ENCODE data around the gene PDZRN4.
"Not testable (repeated sequence)": the region's sequence is repeated elsewhere in the genome, so short reads cannot be mapped to it uniquely, and the experiment has no call there.

The PDZRN4 gene

DNA sequence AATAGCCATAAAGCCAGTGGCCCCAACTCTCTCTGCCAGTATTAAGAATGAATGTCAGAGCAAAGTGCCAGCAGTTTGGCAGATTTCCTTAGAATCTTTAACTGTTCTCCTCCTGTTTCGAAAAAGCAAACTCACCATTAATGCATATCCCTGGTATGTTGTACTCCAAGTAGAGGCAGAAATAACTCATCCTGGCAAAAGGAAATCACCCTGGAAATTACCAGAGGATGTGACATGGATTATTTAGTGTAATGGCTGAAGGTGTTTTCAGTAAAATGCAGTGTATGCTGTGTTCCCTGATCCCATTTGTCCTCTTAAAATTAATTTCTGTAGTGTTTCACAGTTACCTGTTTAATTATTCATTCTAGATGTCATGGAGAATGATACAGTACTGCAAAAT is 105.3 kb downstream of the PDZRN4 start:
- Mint-ChIP-seq H3K27me3 (no peaks in the 10 kb centered on the region), H3K9me3 (no peaks in the 10 kb centered on the region), H3K4me3 (no peak overlapping the region), H3K36me3 (ENCODE audit: insufficient read depth) (no peaks in the 10 kb centered on the region), H3K27ac (ENCODE audit: low read depth) (no peak overlapping the region), H3K4me1 (no peaks in the 10 kb centered on the region)
- DNase-seq (ENCODE audit: low spot score in 2 of 2) (no peak), ATAC-seq (replicated peaks; ENCODE audit: extremely low read depth, poor library complexity, severe bottlenecking) (no peak)

DNA sequence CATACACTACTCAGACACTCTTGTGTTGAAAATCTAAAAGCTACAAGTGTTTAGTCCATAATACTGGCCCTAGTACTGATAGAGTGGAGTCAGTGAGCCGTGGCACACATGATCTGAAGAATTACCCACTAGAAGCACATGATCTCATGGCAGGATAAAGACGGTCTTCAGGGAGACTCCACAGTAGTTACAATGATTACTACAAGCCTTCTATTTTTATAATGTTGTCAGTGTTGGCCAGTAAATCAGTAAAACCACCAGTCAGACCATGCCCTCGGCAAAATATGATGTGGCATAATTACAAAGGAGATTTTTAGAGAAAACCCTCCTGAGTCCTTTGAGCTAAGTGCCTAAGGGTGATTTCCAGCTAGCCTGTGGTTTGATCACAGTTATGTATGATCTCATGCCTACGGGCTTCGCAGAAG is 114.9 kb downstream of the PDZRN4 start:
- DNase-seq (ENCODE audit: low spot score in 2 of 2) (no peak), ATAC-seq (replicated peaks; ENCODE audit: extremely low read depth, poor library complexity, severe bottlenecking) (no peak)
- Mint-ChIP-seq H3K4me1 (no peaks in the 10 kb centered on the region), H3K27ac (ENCODE audit: low read depth) (no peak overlapping the region), H3K27me3 (no peaks in the 10 kb centered on the region), H3K36me3 (ENCODE audit: insufficient read depth) (peaks cover 1% of the 10 kb centered on the region), H3K9me3 (peaks cover 10% of the 10 kb centered on the region), H3K4me3 (no peak overlapping the region)

DNA sequence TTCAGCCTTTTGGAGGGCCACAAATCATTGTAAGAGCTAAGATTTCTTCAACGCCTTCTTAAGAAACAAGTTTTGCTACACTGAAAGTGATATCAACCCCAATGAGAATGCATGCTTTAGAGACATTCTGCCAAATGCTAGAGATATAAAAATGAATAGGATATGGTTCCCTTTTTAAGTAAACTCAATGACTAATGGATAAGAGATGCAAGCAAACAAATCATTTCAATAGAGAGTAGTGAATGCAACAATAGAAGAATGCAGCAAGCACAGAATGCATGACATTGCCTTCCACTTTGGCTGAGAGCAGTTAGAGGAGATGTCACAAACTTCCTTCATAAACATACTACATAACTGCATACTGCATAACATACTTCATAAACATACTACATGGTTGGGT is 116.4 kb downstream of the PDZRN4 start:
- H3K36me3 Mint-ChIP-seq (ENCODE audit: insufficient read depth): peaks cover 1% of the 10 kb centered on the region
- ATAC-seq (replicated peaks; ENCODE audit: extremely low read depth, poor library complexity, severe bottlenecking): no peak
- peaks cover 10% of the 10 kb centered on the region for H3K9me3 Mint-ChIP-seq
- no peaks in the 10 kb centered on the region for H3K4me1 Mint-ChIP-seq
- H3K27me3 Mint-ChIP-seq: no peaks in the 10 kb centered on the region
- DNase-seq (ENCODE audit: low spot score in 2 of 2): no peak
- no peak overlapping the region for H3K27ac Mint-ChIP-seq (ENCODE audit: low read depth)
- no peak overlapping the region for H3K4me3 Mint-ChIP-seq

DNA sequence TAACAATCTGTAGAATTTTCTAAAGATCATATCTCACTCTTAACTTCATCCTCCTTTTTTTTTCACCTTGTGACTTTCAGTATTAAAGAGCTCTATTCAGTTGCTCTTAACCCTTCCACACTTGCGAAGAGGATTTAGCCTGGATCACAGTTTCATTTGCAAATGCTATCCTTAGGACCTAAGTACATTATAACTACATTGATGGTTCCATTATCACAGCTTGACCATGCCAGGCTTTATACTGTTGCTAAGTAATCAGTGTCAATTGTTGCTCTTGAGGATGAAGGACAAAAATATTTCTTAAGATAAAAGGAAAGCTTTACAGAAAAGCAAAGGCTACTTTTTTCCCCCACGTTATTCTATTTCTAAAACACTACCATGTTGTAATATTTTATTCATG is 122.2 kb downstream of the PDZRN4 start:
- DNase-seq (ENCODE audit: low spot score in 2 of 2) (no peak), ATAC-seq (replicated peaks; ENCODE audit: extremely low read depth, poor library complexity, severe bottlenecking) (no peak)
- Mint-ChIP-seq H3K4me3 (no peak overlapping the region), H3K27me3 (no peaks in the 10 kb centered on the region), H3K27ac (ENCODE audit: low read depth) (no peak overlapping the region), H3K9me3 (peaks cover 5% of the 10 kb centered on the region), H3K4me1 (no peaks in the 10 kb centered on the region), H3K36me3 (ENCODE audit: insufficient read depth) (peaks cover 1% of the 10 kb centered on the region)

DNA sequence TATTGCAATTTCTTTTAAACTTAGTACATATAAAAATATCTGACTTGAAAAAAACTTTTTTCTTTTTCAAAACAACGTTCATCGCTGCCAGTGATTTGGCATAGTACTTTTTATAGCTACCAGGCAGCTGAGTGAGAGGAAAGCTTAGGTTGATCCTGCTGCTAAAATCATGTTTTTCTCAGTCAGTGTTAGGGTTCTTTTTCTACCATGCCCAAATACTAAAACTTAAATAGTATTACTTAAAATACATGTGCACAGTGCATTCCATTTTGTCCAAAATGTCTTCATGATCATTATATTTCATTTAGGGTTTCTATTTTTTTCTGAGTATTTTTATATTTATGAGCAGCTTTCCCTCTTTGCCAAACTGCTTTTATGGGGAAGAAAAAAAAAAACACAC is 123.8 kb downstream of the PDZRN4 start:
- no peak overlapping the region for H3K27ac Mint-ChIP-seq (ENCODE audit: low read depth)
- H3K4me3 Mint-ChIP-seq: no peak overlapping the region
- no peaks in the 10 kb centered on the region for H3K27me3 Mint-ChIP-seq
- H3K36me3 Mint-ChIP-seq (ENCODE audit: insufficient read depth): peaks cover 1% of the 10 kb centered on the region
- DNase-seq (ENCODE audit: low spot score in 2 of 2) (no peak), ATAC-seq (replicated peaks; ENCODE audit: extremely low read depth, poor library complexity, severe bottlenecking) (no peak)
- H3K9me3 Mint-ChIP-seq: peaks cover 5% of the 10 kb centered on the region
- H3K4me1 Mint-ChIP-seq: no peaks in the 10 kb centered on the region

DNA sequence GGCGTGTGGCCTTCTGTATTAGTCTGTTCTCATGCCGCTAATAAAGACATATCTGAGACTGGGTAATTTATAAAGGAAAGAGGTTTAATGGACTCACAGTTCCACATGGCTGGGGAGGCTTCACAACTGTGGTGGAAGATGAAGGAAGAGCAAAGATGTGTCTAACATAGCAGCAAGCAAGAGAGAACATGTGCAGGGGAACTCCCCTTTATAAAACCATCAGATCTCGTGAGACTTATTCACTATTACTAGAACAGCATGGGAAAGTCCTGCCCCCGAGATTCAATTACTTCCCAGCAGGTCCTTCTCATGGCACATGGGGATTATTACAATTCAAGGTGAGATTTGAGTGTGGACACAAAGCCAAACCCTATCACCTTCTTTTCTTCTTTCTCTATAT is 124.3 kb downstream of the PDZRN4 start:
- DNase-seq (ENCODE audit: low spot score in 2 of 2); ATAC-seq (replicated peaks; ENCODE audit: extremely low read depth, poor library complexity, severe bottlenecking); H3K4me3 Mint-ChIP-seq; H3K36me3 Mint-ChIP-seq (ENCODE audit: insufficient read depth); H3K27me3 Mint-ChIP-seq; H3K4me1 Mint-ChIP-seq; H3K27ac Mint-ChIP-seq (ENCODE audit: low read depth); H3K9me3 Mint-ChIP-seq: not testable (repeated sequence)

DNA sequence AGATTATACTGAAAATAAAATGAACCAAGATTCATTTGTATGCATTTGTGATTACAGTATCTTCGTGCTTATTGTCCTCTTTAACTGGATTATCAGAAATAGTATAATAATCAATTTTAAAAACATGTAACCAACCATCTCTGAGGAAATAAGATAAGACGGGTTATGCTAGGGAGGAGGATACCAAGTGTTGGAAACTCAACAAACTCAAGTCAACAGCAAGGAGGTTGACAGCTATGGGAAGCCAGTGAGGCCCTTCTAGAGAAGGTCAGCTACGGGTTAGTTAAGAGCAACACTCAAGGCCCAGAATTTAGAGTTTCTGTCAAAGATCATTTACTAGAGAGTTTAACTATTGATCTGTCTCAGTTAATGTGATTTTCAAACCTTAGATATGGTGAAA is 137.2 kb downstream of the PDZRN4 start:
- no peak overlapping the region for H3K27ac Mint-ChIP-seq (ENCODE audit: low read depth)

DNA sequence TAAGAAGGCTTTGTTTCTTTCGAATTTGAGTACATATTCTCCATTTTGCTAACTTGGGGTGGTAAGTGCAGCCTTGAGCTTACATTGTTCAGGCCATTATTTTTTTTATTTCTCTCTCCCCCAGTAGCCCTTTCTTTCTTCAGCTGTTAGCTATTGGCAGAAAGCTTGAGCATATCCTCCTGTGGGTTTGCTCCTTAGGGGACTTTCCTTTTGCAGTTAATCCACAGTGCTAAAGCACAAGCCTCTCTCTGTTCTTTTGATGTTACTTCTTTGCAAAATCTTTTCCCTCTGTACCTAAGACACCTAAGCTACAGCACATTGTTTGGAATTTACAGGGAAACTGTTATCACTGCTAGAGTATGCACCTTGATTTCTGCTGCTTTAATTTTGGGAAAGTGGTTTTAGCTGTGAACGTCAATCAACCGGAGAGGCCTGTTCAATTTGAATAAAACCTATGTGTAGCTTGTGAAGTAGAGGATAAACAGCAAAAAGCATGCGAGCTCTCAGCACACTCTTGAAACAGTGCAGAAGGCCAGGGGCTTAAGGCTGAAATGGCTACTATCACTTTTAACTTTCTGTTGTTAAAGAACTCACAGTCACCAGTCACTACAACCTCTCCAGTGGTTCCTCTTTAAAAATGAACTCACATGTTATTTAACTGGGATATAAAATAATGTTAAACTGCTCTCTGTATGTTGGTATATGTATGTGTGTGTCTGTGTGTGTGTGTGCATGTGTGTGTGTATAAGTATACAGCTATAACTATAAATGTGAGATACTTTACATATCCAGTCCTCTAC is 139.2 kb downstream of the PDZRN4 start:
- Mint-ChIP-seq H3K36me3 (ENCODE audit: insufficient read depth) (no peaks in the 10 kb centered on the region), H3K27me3 (no peaks in the 10 kb centered on the region), H3K4me3 (no peak overlapping the region), H3K9me3 (peaks cover 11% of the 10 kb centered on the region), H3K4me1 (no peaks in the 10 kb centered on the region), H3K27ac (ENCODE audit: low read depth) (no peak overlapping the region)
- DNase-seq (ENCODE audit: low spot score in 2 of 2) (no peak), ATAC-seq (replicated peaks; ENCODE audit: extremely low read depth, poor library complexity, severe bottlenecking) (no peak)

More for the DNA sequence above, 137.2 kb downstream of the PDZRN4 start:
- DNase-seq (ENCODE audit: low spot score in 2 of 2) (no peak), ATAC-seq (replicated peaks; ENCODE audit: extremely low read depth, poor library complexity, severe bottlenecking) (no peak)
- Mint-ChIP-seq H3K36me3 (ENCODE audit: insufficient read depth) (no peaks in the 10 kb centered on the region), H3K9me3 (no peaks in the 10 kb centered on the region), H3K4me3 (no peak overlapping the region), H3K4me1 (no peaks in the 10 kb centered on the region), H3K27me3 (no peaks in the 10 kb centered on the region)

DNA sequence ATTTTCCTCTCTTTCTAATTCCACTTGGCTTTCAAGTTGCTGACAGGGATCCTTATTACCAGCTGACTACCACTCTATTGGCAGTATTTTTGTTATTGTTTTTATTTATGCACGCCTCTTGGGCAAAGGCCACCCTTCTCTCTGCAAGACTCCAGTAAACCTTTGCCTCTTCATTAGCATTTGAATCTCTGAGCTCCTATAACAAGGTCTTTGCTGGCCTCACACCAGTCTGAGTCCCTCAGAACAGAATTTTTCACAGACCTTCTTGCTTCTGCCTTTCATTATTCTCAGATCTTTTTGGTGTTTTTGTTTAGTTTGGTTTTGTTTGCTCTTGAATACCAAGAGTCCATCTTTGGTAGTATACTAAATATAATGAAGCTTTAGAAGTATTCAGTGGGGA is 145.9 kb downstream of the PDZRN4 start:
- H3K4me3 Mint-ChIP-seq: no peak overlapping the region
- no peak for ATAC-seq (replicated peaks; ENCODE audit: extremely low read depth, poor library complexity, severe bottlenecking)

DNA sequence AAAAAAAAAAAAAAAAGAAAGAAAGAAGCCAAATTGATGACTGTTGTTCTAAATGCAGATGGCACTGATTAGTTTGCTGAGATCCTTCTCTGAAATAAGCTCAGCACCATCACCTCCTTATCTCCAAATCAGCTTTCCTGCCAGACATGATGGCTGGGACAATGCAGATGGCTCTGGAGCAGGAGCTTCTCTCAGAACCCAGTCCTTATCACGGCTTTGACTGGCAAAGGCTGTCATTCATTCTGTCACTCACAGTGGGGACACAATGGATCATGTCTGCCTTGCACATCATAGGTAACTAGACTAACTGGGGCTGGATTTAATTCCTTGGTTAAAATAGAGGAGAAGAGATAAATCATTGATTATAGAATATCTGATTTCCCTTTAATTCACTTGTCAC is 146.3 kb downstream of the PDZRN4 start:
- Mint-ChIP-seq H3K9me3 (peaks cover 14% of the 10 kb centered on the region), H3K4me3 (no peak overlapping the region), H3K27ac (ENCODE audit: low read depth) (no peak overlapping the region), H3K36me3 (ENCODE audit: insufficient read depth) (no peaks in the 10 kb centered on the region), H3K27me3 (no peaks in the 10 kb centered on the region), H3K4me1 (no peaks in the 10 kb centered on the region)
- ATAC-seq (replicated peaks; ENCODE audit: extremely low read depth, poor library complexity, severe bottlenecking) (no peak), DNase-seq (ENCODE audit: low spot score in 2 of 2) (no peak)

More for the DNA sequence above, 145.9 kb downstream of the PDZRN4 start:
- no peak for DNase-seq (ENCODE audit: low spot score in 2 of 2)
- H3K27me3 Mint-ChIP-seq: no peaks in the 10 kb centered on the region
- H3K4me1 Mint-ChIP-seq: no peaks in the 10 kb centered on the region
- no peak overlapping the region for H3K27ac Mint-ChIP-seq (ENCODE audit: low read depth)
- peaks cover 14% of the 10 kb centered on the region for H3K9me3 Mint-ChIP-seq
- no peaks in the 10 kb centered on the region for H3K36me3 Mint-ChIP-seq (ENCODE audit: insufficient read depth)

DNA sequence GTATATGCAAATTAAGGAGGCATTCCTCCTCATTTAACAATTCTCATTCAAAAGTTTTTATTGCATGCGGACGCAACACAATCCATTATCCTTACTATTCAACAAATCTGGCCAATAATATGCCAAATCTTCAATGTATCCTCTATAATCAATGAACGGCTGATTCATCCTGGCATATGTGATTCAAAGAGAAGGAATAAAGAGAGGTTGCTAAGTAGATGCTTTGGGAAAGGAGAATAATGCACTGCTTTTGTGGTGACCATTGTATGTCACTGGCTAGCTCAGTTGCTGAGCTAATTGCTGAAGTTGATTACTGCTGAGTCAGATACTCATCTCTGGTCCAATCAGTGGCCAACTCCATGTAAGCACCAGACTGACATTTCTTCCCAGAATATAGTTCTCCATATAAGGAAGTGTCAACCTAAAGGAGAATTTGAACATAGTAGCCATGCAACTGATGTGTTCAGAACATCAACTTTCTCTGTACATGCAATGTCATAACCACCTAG is 148.0 kb downstream of the PDZRN4 start:
- ATAC-seq (replicated peaks; ENCODE audit: extremely low read depth, poor library complexity, severe bottlenecking) (no peak), DNase-seq (ENCODE audit: low spot score in 2 of 2) (no peak)
- Mint-ChIP-seq H3K9me3 (peaks cover 18% of the 10 kb centered on the region), H3K36me3 (ENCODE audit: insufficient read depth) (no peaks in the 10 kb centered on the region), H3K27ac (ENCODE audit: low read depth) (no peak overlapping the region), H3K4me3 (no peak overlapping the region), H3K27me3 (no peaks in the 10 kb centered on the region), H3K4me1 (no peaks in the 10 kb centered on the region)

DNA sequence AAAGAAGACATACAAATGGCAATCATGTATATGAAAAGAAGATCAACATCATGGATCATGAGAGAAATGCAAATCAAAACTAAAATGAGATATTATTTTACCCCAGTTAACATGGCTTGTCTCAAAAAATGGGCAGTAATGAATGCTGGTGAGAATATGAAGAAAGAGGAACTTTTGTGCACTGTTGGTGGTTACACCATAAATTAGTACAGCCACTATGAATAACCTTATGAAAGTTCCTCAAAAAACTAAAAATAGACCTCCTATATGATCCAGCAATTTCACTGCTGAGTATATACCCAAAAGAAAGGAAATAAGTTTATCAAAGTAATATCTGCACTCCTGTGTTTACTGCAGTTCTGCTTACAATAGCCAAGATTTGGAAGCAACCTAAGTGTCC is 151.7 kb downstream of the PDZRN4 start:
- Mint-ChIP-seq H3K4me1 (no peaks in the 10 kb centered on the region), H3K36me3 (ENCODE audit: insufficient read depth) (no peaks in the 10 kb centered on the region), H3K9me3 (peaks cover 4% of the 10 kb centered on the region), H3K27me3 (no peaks in the 10 kb centered on the region), H3K4me3 (no peak overlapping the region), H3K27ac (ENCODE audit: low read depth) (no peak overlapping the region)
- ATAC-seq (replicated peaks; ENCODE audit: extremely low read depth, poor library complexity, severe bottlenecking): no peak
- no peak for DNase-seq (ENCODE audit: low spot score in 2 of 2)

DNA sequence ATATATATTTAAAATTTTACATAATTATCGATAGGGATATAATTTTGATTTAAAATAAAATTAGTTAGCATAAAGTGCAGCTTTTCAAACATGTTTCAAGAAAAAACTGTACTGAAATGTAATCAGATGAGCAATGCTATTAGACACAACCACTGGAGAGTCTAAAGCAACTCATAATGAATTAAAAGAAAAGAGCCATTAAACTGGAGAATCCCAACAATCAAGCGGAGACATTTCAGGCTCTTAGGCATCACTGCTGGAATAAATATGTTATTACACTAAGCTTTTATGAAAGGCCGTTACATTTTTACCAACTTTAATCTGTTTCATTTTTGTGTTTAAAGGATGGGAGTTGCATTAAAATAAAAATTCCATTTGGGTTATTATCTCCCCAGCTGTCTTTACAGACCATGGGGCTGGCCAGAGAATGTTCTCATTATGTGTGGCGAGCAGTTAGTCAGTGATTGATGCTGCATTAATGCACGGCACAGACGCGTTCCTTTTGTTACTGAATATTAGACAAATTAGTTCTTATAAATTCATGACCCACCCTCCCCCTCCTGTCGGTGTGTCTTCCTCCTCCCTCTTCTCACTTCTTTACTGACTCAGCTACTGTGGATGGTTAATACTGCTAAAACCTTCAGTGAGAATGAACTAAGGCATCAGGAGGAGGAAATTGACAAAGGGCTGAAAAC is 156.8 kb downstream of the PDZRN4 start:
- Mint-ChIP-seq H3K4me1 (no peaks in the 10 kb centered on the region), H3K36me3 (ENCODE audit: insufficient read depth) (no peaks in the 10 kb centered on the region), H3K4me3 (no peak overlapping the region), H3K27me3 (no peaks in the 10 kb centered on the region), H3K27ac (ENCODE audit: low read depth) (no peak overlapping the region), H3K9me3 (peaks cover 4% of the 10 kb centered on the region)
- DNase-seq (ENCODE audit: low spot score in 2 of 2) (no peak), ATAC-seq (replicated peaks; ENCODE audit: extremely low read depth, poor library complexity, severe bottlenecking) (no peak)

Data from central memory CD8-positive, alpha-beta T cell (primary cell).